GM12878 (cell line): Measurements from ENCODE around the gene DOCK7. TPM values are rescaled to one million over a fixed set of nuclear protein-coding genes. Genes with fewer than 3 reads are reported as not detected.
"Not testable (repeated sequence)": the region's sequence is repeated elsewhere in the genome, so short reads cannot be mapped to it uniquely, and the experiment has no call there.

Experiments used
- ATAC-seq: fragments of 200-7000 bp; cut with Tn5 transposase; 3 replicates; pipeline ENCODE4 v1.9.1; 2020; ENCODE audit warnings: mild to moderate bottlenecking, moderate library complexity
- BruUV-seq: library from RNA; stranded (reverse); fragments of 400-500 nt; replicated peaks from 2 replicates; lab custom pipeline; 2021; lab: Mats Ljungman, UMichigan
- CTCF ChIA-PET: fragments of 300-600 bp; sonication (Branson Sonifier 250); formaldehyde crosslinking; extraction: SDS; loops from one replicate; lab custom pipeline; 2021; ENCODE audit warnings: inconsistent platforms; lab: Yijun Ruan, JAX
- POLR2A ChIA-PET: fragments of 350-600 bp; formaldehyde crosslinking; extraction: SDS; loops from one replicate; lab custom pipeline; 2021; ENCODE audit warnings: inconsistent platforms; lab: Charles Lee
- RAD21 ChIA-PET: fragments of 300-600 bp; sonication (Branson Sonifier 250); formaldehyde crosslinking; loops from one replicate; lab custom pipeline; 2023; ENCODE audit warnings: antibody characterized with exemption; ENCODE audit not compliant: unreplicated experiment; lab: Charles Lee
- SMC1A ChIA-PET: fragments of 300-600 bp; sonication (Branson Sonifier 250); formaldehyde crosslinking; loops from one replicate; lab custom pipeline; 2023; ENCODE audit not compliant: unreplicated experiment, uncharacterized antibody; lab: Charles Lee
- DNase-seq: peaks from one replicate; pipeline ENCODE4 v3.0.0-alpha.2; 2011; ENCODE audit warnings: low read depth, low spot score
- FAIRE-seq: peaks from 3 replicates; lab custom pipeline; 2011; peaks lifted over from hg19 to GRCh38; lab: Jason Lieb, UNC
- H2AFZ ChIP-seq: 2 replicates; pipeline ENCODE4 v1.6.0; 2011; ENCODE audit warnings: low read depth, low read length, control low read depth; ENCODE audit not compliant: control insufficient read depth
- H3K27ac ChIP-seq: 2 replicates; pipeline ENCODE4 v1.5.1; 2011; ENCODE audit warnings: control low read depth; ENCODE audit not compliant: control insufficient read depth, insufficient read depth
- H3K27me3 ChIP-seq, 2 experiments: replicated peaks in 1 of 2; 2 replicates each; pipeline versions ENCODE4 v1.6.0 to v1.6.1; 2011; ENCODE audit warnings: low read length in 1 of 2; ENCODE audit not compliant: control insufficient read depth in 2 of 2, insufficient read depth in 2 of 2
- H3K36me3 ChIP-seq, 2 experiments: 2 replicates each; pipeline ENCODE4 v1.5.1; 2011; ENCODE audit warnings: low read length in 1 of 2; ENCODE audit not compliant: control insufficient read depth in 2 of 2, insufficient read depth in 2 of 2
- H3K4me1 ChIP-seq: 2 replicates; pipeline ENCODE4 v1.6.1; 2011; ENCODE audit warnings: mild to moderate bottlenecking, low read length, moderate library complexity, mixed read lengths; ENCODE audit not compliant: control insufficient read depth, insufficient read depth
- H3K4me2 ChIP-seq: 2 replicates; pipeline ENCODE4 v1.6.0; 2011; ENCODE audit warnings: control low read depth; ENCODE audit not compliant: control insufficient read depth, insufficient read depth
- H3K4me3 ChIP-seq: fragments of 200-600 bp; sonication (generic); 2 replicates; pipeline ENCODE4 v1.5.1; 2016
- H3K79me2 ChIP-seq: 2 replicates; pipeline ENCODE4 v1.6.0; 2011; ENCODE audit warnings: low read length; ENCODE audit not compliant: control insufficient read depth, insufficient read depth
- H3K9ac ChIP-seq: 2 replicates; pipeline ENCODE4 v1.8.0; 2011; ENCODE audit warnings: low read length, control low read depth, mixed read lengths; ENCODE audit not compliant: control insufficient read depth, insufficient read depth
- H3K9me3 ChIP-seq: replicated peaks from 3 replicates; pipeline ENCODE4 v1.5.1; 2011; ENCODE audit warnings: mild to moderate bottlenecking, low read length; ENCODE audit not compliant: control insufficient read depth, insufficient read depth
- H4K20me1 ChIP-seq: 2 replicates; pipeline ENCODE4 v1.6.0; 2011; ENCODE audit not compliant: control insufficient read depth, insufficient read depth
- CBX3 ChIP-seq: fragments of 200-600 bp; sonication (generic); IDR thresholded peaks from 2 replicates; pipeline ENCODE4 v1.6.1; 2016; ENCODE audit warnings: low read depth, borderline replicate concordance
- HDAC2 ChIP-seq: fragments of 200-600 bp; sonication (generic); IDR thresholded peaks from 2 replicates; pipeline ENCODE4 v1.6.1; 2017
- TAF1 ChIP-seq: IDR thresholded peaks from 2 replicates; pipeline ENCODE4 v1.6.1; 2011; ENCODE audit warnings: mild to moderate bottlenecking, low read depth, low read length, borderline replicate concordance
- WRNIP1 ChIP-seq: IDR thresholded peaks from 2 replicates; pipeline ENCODE4 v1.6.1; 2011; ENCODE audit warnings: low read depth, low read length, improper control_type of control experiment, borderline replicate concordance
- WGBS: methylation state at CpG from one replicate; pipeline ENCODE4 v1.1.6; 2016; ENCODE audit warnings: low lambda C conversion rate; ENCODE audit not compliant: insufficient replicate concordance, insufficient coverage; ENCODE audit errors: missing lambda C conversion rate; 5-methylcytosine and 5-hydroxymethylcytosine counted together
- in situ Hi-C: fragments of 300-500 bp; cut with MboI; formaldehyde crosslinking; loops from 9 replicates; pipeline ENCODE4 v1.14.3; 2018; ENCODE audit warnings: mixed read lengths
- intact Hi-C: fragments of 100-400 bp; cut with micrococcal nuclease; formaldehyde crosslinking; loops from one replicate; pipeline ENCODE4 v1.14.2; 2022; ENCODE audit not compliant: unreplicated experiment
- polyA plus RNA-seq, 11 experiments: library from polyadenylated mRNA; depleted of rRNA in 4 of 11; unstranded in 6 of 11; stranded (reverse) in 5 of 11; fragments of >200 nt; fragmentation: Nextera tagmentation in 4 of 11; fragmentation: Illumina TruSeq in 1 of 11; extraction: Ambion mirVana in 4 of 11; extraction: Trizol in 1 of 11; gene quantifications; 1 replicate in 1 of 11; 2 replicates in 10 of 11; pipeline versions ENCODE4 v1.2.1 to v1.2.3, GENCODE V29; 2011 to 2016; ENCODE audit warnings: inconsistent platforms in 2 of 11, missing spikeins in 2 of 11, low read depth in 1 of 11
- total RNA-seq, 4 experiments: library from RNA; depleted of rRNA in 3 of 4; stranded (reverse); fragments of >200 nt in 3 of 4; fragmentation: Illumina TruSeq in 1 of 4; extraction: Trizol in 1 of 4; gene quantifications; 2 replicates each; pipeline versions ENCODE4 v1.2.1 to v1.2.3, GENCODE V29; 2013 to 2021
- TF ChIP-seq, protein P1 (sequence below): fragments of 450-650 bp; formaldehyde crosslinking; IDR thresholded peaks from 2 replicates; pipeline ENCODE4 v1.4.0; 2020; ENCODE audit warnings: mild to moderate bottlenecking, moderate library complexity
- TF ChIP-seq, protein P2 (sequence below): IDR thresholded peaks from 2 replicates; pipeline ENCODE4 v1.6.1; 2012; ENCODE audit warnings: low read depth, low read length, improper control_type of control experiment
- TF ChIP-seq, protein P3 (sequence below): fragments of 450-650 bp; IDR thresholded peaks from 2 replicates; pipeline ENCODE4 v1.6.1; 2018; ENCODE audit warnings: mild to moderate bottlenecking, low read depth, moderate library complexity; ENCODE audit not compliant: partially characterized antibody

DOCK7 gene
- total and polyA plus RNA-seq, 10 of the 15 experiments (the other 5 are each of a cell fraction or from before 2014, with no cell fraction given), result 4.8 to 34.6 (median 26.9) TPM

DNA sequence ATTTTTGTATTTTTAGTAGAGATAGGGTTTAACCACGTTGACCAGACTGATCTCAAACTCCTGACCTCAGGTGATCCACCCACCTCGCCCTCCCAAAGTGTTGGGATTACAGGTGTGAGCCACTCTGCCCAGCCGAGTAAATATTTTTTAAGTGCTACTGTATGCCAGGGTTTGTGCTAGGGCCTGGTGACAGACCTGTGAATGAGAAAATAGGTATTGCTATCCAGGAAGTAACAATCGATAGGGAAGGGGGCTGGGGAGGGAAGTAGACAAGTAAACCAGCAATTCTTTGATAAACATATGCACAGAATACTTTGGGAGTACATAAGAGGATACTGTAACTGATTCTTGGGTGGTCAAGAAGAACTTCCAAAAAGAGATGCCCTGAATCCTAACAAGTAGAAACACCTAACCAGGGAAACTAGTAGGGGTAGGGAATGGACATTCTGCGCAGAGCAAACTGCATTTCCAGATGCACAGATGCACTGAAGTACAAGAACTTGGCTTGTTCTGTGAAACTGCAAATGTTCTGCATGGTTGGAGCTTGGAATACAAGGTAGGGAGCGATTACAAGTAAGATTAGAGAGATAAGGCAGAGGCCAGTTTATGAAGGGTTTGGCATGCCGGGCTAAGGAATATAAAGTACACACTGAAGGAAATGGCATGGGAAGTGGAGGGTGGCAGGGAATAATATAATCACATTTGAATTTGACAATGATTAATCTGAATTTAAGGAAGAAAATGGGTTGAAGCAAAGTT lies 19.0 kb upstream of the DOCK7 start (continued):
- TF ChIP-seq, protein P1, sequence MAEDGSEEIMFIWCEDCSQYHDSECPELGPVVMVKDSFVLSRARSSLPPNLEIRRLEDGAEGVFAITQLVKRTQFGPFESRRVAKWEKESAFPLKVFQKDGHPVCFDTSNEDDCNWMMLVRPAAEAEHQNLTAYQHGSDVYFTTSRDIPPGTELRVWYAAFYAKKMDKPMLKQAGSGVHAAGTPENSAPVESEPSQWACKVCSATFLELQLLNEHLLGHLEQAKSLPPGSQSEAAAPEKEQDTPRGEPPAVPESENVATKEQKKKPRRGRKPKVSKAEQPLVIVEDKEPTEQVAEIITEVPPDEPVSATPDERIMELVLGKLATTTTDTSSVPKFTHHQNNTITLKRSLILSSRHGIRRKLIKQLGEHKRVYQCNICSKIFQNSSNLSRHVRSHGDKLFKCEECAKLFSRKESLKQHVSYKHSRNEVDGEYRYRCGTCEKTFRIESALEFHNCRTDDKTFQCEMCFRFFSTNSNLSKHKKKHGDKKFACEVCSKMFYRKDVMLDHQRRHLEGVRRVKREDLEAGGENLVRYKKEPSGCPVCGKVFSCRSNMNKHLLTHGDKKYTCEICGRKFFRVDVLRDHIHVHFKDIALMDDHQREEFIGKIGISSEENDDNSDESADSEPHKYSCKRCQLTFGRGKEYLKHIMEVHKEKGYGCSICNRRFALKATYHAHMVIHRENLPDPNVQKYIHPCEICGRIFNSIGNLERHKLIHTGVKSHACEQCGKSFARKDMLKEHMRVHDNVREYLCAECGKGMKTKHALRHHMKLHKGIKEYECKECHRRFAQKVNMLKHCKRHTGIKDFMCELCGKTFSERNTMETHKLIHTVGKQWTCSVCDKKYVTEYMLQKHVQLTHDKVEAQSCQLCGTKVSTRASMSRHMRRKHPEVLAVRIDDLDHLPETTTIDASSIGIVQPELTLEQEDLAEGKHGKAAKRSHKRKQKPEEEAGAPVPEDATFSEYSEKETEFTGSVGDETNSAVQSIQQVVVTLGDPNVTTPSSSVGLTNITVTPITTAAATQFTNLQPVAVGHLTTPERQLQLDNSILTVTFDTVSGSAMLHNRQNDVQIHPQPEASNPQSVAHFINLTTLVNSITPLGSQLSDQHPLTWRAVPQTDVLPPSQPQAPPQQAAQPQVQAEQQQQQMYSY (CRISPR knock-in tag), result no peak
- TF ChIP-seq, protein P2, sequence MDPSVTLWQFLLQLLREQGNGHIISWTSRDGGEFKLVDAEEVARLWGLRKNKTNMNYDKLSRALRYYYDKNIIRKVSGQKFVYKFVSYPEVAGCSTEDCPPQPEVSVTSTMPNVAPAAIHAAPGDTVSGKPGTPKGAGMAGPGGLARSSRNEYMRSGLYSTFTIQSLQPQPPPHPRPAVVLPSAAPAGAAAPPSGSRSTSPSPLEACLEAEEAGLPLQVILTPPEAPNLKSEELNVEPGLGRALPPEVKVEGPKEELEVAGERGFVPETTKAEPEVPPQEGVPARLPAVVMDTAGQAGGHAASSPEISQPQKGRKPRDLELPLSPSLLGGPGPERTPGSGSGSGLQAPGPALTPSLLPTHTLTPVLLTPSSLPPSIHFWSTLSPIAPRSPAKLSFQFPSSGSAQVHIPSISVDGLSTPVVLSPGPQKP, result no peak
- TF ChIP-seq TAF1 (no peak), CBX3 (no peak), WRNIP1 (no peak), HDAC2 (no peak)
- TF ChIP-seq, protein P3, sequence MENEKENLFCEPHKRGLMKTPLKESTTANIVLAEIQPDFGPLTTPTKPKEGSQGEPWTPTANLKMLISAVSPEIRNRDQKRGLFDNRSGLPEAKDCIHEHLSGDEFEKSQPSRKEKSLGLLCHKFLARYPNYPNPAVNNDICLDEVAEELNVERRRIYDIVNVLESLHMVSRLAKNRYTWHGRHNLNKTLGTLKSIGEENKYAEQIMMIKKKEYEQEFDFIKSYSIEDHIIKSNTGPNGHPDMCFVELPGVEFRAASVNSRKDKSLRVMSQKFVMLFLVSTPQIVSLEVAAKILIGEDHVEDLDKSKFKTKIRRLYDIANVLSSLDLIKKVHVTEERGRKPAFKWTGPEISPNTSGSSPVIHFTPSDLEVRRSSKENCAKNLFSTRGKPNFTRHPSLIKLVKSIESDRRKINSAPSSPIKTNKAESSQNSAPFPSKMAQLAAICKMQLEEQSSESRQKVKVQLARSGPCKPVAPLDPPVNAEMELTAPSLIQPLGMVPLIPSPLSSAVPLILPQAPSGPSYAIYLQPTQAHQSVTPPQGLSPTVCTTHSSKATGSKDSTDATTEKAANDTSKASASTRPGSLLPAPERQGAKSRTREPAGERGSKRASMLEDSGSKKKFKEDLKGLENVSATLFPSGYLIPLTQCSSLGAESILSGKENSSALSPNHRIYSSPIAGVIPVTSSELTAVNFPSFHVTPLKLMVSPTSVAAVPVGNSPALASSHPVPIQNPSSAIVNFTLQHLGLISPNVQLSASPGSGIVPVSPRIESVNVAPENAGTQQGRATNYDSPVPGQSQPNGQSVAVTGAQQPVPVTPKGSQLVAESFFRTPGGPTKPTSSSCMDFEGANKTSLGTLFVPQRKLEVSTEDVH, result no peak

DNA sequence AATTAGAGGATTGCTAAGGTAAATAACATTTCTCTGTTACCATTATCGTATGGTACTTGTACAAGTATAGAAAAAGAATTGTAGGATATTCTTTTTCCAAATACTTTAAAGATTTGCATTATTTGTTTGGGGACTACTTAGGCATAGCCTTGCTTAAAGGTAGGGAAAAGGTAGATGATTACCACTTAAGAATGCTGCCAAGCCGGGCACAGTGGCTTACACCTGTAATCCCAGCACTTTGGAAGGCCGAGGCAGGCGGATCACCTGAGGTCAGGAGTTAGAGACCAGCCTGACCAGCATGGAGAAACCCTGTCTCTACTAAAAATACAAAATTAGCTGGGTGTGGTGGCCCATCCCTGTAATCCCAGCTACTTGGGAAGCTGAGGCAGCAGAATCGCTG lies 10.0 kb upstream of the DOCK7 start:
- H3K79me2 ChIP-seq, H3K9me3 ChIP-seq, POLR2A ChIA-PET, in situ Hi-C loops, H3K36me3 ChIP-seq, BruUV-seq, H2AFZ ChIP-seq, H4K20me1 ChIP-seq, H3K9ac ChIP-seq, ATAC-seq, DNase-seq, H3K4me1 ChIP-seq, H3K27ac ChIP-seq, H3K27me3 ChIP-seq, H3K4me2 ChIP-seq, intact Hi-C loops, FAIRE-seq, H3K4me3 ChIP-seq, CTCF ChIA-PET, RAD21 ChIA-PET: not testable (repeated sequence)
- SMC1A ChIA-PET, result interaction anchor here (1.2 to 1.4 kb wide), 2 partner anchors 36 to 83 kb away, joined by 3 read pairs; no protein-coding TSS in a partner anchor
- WGBS, result 55% methylated on average over 5 of the region's 5 CpGs
